Stimulated activated CD8-positive, alpha-beta memory T cell treated with anti-CD3 and anti-CD28 coated beads, Interleukin-7, amount 100 ng/mL, for 4 hours (primary cell): ENCODE results near the gene GPR15.
"Not testable (repeated sequence)": the region's sequence is repeated elsewhere in the genome, so short reads cannot be mapped to it uniquely, and the experiment has no call there.

Experiments
- DNase-seq, 2 donors: peaks; one replicate each; pipeline ENCODE4 v3.0.0-alpha.2; 2020; ENCODE audit warnings: low read depth in 2 of 2

Gene GPR15

GRCh38 chr3:98558100-98558827, 26.5 kb downstream of the GPR15 start:
- no peak for DNase-seq

GRCh38 chr3:98559769-98560168, 28.0 kb downstream of the GPR15 start:
- not testable (repeated sequence) for DNase-seq

- no peak for DNase-seq
These were observed 29.1 kb downstream of the GPR15 start for GRCh38 chr3:98560911-98561310.

GRCh38 chr3:98561727-98562521, 30.1 kb downstream of the GPR15 start:
- DNase-seq = peak in 1 of 2 donors; percentile 16

- DNase-seq = no peak
These were observed 32.0 kb downstream of the GPR15 start for GRCh38 chr3:98563661-98564281.

DNA sequence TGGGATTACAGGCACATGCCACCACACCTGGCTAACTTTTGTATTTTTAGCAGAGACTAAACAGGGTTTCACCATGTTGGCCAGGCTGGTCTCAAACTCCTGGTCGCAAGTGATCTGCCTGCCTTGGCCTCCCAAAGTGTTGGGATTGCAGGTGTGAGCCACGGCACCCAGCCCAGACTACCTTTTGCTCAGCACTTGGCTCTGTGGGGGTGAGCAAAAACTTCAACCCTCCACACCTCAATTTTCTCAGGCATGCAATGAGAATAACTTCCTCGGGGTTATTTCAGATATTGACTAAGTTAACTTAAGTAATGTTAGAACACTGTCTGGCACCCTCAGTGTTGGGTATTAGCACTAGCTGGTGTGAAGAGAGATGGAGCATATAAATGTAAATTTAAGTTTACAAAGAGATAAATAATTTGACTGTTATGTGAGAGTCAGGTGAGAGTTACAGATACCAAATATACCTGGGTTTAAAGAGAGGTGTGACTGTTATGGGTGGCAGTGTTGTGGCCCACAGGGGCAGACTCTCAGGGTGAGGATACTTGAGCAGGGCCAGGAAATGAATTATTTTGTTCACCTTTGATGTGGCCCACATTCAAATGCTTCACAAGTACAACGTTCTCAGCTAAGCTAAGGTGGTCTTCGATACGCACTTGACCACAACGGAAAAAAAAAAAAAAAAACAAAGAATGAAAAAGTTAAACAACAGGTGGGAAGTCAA, 32.7 kb downstream of the GPR15 start:
- no peak for DNase-seq

DNA sequence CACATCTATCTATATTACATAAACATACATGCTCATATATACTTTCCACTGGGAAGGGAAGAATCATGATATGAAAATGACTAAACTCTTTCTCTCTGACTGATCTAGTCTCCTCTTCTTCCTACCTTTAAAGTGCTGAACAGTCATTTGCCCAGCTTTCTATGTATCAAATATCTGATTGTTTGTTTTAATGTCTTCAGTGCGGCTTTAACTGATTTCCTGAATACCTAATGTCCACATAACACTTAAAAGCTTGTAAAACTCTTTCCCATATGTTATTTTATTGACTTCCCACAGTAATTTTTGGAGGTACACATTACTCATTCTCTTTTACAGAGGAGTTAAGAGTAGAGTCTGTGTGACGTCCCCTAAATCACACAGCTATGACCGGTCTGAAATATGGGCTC, 33.5 kb downstream of the GPR15 start:
- DNase-seq = no peak

- no peak for DNase-seq
These were observed 34.1 kb downstream of the GPR15 start for GRCh38 chr3:98565843-98566242.

- no peak for DNase-seq
These were observed 36.0 kb downstream of the GPR15 start for GRCh38 chr3:98567666-98568270.

- DNase-seq = no peak
These were observed 36.6 kb downstream of the GPR15 start for GRCh38 chr3:98568402-98568801.

DNA sequence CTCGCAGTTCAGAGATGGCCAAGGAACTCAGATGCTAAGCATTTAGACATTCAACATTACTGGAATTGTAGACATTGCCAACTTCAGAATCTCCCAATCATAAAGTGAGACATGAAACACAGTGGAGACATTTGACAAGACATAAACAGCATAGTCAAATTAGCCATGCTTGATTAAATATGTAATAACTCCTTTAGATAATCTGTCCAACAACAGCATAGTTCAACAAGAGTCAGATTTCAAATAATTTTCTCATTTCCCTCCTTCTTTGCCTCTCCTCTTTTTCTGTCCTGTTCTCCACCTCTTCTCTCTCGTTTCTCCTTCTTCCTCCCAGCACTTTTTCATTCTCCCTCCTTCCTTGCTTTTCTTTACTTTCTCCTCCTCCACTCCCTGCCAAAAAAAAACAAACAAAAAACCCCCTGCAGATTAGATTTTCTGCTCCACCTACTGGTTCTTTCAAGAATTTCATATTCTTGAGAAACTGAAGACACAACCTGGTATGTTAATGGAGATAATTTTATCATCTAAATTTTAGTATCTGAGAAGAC, 41.5 kb downstream of the GPR15 start:
- DNase-seq = no peak

GRCh38 chr3:98574132-98574531, 42.4 kb downstream of the GPR15 start:
- DNase-seq = no peak

DNA sequence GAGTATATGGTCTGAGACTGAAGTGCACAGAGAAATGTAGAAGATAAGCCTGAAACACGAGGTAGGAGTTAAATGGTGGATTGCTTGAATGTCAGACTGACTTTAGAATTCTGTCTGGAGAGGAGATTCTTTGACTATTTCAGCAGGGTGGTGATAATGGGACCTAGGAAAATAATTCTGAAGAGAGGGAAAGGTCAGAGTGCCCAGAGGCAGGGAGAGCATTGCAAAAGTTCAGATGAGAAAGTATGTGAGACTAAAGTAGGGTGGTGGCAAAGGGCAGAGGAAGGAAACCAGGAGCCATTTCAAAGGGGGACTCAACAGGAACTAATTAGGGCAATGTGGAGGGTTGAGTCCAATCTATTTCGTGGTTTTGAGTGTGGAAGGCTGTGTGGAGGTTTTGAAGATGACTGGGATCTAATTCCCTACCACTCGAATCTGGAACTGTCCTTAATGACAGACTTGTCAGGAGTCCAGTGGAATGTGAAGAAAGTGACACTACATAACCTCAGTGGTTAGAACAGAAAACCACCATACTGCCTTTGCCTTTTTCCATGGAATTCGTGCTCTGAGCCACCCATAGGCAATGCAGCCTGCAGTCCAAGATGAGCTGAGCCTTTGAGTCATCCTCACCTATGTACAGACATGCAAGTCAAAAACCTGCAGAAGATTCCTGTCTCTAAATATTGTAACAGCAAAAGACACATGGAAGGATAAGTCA, 45.6 kb downstream of the GPR15 start:
- DNase-seq = no peak

DNA sequence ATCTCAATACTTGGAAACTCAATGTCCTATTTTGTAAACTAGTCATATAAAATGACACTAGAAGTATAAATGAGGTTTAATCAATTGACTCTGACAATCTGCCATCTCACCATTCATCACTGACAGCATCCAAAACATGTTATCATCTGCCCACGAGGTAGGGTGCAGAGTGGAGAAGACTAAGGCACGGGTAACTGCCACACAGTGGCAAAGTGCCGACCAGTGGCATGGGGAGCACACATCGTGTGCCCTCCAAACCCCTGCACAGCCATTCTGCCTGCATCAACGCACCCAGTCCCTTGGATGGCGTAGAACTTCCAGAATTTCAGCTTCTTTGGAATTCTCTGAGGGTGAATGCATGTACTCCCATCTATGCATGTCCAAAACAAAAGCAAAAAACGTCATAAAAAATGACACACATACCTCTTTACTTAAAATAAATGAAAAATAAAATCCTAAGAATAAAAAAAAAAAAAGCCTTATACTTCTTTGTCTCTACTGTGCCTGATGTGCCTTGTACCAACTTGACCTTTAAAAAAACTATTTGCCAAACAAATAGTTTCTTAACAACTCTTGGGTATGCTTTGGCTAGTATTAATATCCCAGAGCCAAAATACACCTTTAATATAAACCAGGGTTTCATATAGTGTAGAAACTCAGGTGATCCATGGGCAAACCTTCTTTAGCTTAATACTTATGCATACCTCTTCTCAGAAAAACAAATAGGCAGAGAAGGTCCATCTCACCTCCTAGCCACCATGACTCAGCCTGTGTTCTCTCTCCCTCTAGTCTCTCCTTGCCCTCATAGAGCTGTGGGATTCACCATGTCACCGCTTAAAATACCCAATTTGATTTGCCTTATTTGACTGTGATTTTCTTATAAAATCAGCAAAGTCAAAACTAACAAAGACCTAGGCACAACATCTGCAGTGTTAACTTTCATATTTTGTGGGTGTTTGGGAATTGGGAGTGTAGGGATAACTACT, 48.9 kb downstream of the GPR15 start:
- DNase-seq = no peak

DNA sequence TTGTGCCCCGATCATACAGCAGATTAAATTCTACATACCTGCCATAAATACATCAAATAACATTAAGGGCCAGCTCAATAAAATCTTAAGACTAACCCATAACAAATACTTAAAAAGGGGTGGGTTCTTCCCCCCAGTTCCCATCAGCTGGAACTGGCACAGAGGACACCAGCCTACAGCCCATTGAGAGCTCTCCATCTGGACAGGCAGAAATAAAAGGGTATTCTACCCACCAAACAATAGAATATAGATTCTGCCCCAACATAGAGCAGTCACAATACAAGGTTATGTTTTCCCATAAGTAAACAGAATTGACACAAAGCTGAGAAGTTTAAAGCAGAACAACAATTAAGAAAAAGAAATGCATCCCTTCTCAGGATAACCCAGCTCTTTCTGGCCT, 49.7 kb downstream of the GPR15 start:
- no peak for DNase-seq

- DNase-seq = no peak
These were observed 50.3 kb downstream of the GPR15 start for GRCh38 chr3:98582042-98582441.

DNA sequence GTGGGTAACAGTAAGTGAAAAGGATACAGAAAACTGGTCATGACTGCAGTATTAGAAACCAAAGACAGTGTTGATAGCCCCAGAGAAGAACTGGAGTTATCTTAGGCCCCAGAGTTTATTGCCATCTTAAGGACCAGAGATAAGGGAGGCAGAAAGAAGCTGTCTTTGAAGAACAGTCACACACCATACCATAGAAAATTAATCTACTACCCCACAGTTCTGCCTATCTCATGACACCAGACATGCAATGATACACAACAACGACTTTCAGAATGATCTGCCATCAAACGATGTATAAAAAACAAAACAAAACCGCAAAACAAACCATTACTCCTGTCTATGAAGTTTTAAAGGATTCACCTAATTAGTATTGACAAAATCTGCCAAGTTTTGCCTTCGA, 52.0 kb downstream of the GPR15 start:
- DNase-seq = no peak
